NCI-H345 treated with DMSO at 0.1 percent for 48 hours (cell line): ENCODE measurements around the gene MRPS7.
"Not testable (repeated sequence)": the region's sequence is repeated elsewhere in the genome, so short reads cannot be mapped to it uniquely, and the experiment has no call there.

Source experiments
- DNase-seq: peaks from one replicate; lab custom pipeline; 2025; ENCODE audit not compliant: unreplicated experiment; lab: John Stamatoyannopoulos, UW

The MRPS7 gene

DNA sequence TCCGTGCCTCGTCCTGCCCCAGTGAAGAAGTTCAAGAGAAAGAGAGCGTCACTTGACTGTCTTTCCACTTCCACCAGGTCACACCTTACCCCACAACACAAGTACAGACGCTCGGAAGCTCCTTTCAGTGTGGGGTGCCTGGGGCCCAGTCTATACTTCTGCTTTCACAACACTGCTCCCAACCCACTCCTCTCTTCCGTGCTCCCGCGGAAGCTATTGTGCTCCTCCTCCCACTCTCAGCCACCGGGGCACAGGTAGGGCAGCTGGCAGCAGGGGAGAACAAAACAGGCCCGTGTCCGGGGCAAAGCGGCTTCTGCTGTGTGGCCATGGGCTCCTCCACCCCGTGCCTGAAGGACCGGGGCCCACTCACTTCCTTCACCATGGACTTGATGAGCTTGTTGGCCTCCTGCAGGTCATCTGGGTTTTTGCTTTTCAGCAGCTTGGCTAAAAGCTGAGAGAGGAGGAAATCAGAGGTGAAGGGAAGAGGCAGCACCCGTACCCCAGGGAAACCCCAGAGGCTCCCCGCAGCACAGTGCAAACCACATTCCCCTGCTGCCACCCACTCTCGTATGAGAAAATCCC lies 19.1 kb upstream of the MRPS7 start:
- no peak for DNase-seq

DNA sequence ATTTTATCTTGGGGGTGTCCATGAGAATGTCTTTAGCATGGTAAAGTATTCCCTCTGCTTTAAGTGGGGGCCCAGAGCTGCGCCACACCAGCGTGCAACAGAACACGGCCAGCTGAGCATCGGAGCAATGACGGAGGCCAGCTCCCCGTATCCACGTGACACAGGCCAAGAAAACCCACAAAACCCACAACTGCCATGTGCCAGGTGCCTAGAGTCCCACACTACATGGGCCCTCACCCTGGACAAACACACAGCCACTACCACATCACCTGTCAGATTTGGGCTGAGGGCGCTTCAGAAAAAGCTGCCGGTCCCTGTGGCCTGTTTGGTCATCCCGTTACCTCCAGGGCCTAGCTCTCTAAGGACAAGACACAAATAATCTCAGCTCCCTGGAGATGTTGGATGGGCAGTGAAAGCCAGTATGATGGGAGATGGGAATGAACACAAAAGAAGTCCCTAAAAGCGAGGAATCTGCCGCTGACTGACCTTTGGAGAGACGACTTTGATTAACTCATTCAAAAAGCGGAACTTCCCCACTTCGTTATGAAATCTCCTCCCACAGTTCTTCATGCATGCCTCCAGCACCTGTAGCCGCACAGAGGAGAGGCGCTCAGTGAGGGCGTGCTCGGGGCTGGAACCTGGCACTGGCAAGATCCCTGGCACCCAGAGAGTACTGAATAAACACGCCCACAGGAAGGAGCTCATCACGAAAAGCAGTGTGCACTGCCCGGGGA lies 17.4 kb upstream of the MRPS7 start:
- DNase-seq, result no peak

DNA sequence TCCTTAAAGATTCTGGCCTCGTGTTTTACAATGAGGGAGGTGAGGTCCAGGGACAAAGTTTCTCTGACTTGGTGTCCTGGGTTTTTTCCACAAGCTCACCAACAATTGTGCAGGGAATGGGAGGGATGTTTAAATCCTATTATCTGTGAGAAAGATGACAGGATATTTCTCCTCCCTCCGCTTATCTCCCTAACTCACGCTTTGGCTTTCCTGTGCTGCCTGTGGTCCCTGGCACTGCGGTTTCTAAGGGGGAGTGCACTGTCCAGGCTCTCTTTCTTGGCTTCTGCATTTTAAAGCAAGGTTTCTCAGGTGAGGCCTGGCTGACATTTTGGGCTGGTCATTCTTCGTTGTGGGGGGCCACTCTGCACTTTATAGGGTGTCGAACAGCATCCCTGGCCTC lies 16.7 kb upstream of the MRPS7 start:
- DNase-seq, result no peak

DNA sequence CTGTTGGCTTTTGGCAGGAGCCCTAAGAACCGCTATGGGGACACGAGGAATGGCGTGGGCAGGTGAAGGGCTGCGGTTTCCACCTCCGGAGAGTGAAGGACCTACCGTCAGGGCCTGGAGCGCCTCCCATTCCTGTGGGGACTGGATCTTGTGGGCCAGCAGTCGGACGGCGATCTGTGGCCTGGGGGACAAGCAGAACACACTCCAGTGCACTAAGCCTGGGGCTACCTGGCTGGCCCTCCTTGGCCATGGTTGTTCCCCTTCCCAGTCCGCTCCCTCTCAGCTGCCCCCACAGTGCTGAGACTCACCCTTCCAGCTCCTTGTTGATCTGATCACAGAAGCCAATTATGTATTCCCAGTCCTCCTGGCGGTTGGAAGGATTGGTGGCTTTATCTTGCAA lies 15.3 kb upstream of the MRPS7 start:
- DNase-seq, result no peak

DNA sequence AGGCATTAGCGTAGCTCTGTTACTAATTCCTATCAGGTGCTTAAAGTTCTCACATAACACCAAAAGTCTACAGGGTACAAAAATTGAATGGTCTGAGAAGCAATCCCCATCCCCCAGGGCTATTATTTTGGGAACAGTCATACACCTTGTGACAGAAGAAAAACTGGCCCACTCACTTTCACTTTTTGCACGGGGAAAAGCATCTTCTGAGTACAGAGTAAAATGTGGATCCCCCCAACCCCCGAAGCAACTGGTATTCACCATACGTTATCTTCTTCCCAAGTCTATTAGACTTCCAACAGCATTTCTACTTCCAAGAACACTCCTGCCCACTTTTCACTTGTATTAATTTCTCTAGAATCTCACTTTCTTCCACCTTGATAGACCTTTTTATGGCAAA lies 12.1 kb upstream of the MRPS7 start:
- DNase-seq, result no peak

DNA sequence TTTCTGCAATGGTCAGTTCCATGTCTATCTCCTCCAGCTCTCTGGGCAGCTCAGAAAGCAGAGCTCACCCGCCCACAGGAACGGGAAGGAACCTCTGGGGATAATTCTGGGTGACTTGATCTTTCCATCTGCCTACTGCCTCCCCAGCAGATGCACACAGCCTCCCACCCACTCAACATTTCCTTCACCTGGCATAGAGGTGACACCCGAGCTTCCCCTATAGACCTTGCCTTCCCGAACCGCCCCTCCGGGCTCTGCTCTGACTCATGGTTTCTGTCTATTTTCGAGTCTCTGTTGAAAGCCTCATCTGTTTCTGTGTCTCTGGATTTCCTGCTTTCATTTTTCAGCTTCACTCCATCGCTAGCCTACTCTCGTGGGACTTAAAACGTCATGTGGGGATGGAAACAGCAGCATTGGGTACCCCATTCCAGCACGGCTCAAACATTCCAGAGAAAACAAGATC lies 11.6 kb upstream of the MRPS7 start:
- DNase-seq, result no peak

DNA sequence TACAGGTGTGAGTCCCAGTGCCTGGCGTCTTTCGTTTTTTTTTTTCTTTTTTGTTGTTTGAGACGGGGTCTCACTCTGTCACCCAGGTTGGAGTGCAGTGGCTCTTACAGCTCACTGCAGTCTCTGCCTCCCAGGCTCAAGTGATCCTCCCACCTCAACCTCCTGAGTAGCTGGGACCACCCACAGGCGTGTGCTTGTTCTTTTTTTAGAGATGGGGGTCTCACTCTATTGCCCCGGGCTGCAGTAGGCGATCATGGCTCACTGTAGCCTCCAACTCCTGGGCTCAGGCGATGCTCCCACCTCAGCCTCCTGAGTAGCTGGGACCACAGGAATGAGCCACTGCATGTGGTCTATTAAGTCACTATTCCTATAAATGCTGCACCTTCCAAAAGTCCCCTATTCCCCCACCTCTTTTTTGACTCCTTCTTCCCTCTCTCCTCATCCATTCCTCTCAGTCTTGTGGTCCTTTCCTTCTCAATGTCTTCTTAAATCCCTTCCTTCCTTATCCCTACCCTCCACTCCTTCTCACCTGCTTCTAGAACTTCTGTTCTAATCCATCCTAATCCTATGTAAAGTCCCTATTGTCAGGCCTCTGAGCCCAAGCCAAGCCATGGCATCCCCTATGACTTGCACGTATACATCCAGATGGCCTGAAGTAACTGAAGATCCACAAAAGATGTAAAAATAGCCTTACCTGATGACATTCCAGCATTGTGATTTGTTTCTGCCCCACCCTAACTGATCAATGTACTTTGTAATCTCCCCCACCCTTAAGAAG lies 9.5 kb upstream of the MRPS7 start:
- DNase-seq, result no peak

DNA sequence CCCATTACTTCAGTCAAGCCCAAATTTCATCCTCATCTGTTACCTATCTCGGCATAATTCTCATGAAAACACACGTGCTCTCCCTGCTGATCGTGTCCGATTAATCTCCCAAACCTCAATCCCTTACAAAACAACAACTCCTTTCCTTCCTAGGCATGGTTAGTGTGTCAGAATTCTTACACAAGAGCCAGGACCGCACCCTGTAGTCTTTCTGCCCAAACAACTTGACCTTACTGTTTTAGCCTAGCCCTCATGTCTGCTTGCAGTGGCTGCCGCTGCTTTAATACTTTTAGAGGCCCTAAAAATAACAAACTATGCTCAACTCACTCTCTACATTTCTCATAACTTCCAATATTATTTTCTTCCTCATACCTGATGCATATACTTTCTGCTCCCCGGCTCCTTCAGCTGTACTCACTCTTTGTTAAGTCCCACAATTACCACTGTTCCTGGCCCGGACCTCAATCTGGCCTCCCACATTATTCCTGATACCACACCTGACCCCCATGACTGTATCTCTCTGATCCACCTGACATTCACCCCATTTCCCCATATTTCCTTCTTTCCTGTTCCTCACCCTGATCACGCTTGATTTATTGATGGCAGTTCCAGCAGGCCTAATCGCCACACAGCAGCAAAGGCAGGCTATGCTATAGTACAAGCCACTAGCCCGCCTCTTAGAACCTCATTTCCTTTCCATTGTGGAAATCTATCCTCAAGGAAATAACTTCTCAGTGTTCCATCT lies 5.6 kb upstream of the MRPS7 start:
- not testable (repeated sequence) for DNase-seq

DNA sequence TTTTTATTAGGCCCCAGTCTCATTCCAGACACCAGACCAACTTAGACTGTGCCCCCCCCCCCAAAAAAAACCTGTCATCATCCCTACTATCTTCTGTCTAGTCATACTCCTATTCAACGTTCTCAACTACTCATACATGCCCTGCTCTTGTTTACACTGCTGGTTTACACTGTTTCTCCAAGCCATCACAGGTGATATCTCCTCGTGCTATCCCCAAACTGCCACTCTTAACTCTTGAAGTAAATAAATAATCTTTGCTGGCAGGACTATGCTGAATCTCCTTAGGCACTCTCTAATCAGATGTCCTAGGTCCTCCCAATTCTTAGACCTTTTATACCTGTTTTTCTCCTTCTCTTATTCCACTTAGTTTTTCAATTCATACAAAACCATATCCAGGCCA lies 4.5 kb upstream of the MRPS7 start:
- not testable (repeated sequence) for DNase-seq

DNA sequence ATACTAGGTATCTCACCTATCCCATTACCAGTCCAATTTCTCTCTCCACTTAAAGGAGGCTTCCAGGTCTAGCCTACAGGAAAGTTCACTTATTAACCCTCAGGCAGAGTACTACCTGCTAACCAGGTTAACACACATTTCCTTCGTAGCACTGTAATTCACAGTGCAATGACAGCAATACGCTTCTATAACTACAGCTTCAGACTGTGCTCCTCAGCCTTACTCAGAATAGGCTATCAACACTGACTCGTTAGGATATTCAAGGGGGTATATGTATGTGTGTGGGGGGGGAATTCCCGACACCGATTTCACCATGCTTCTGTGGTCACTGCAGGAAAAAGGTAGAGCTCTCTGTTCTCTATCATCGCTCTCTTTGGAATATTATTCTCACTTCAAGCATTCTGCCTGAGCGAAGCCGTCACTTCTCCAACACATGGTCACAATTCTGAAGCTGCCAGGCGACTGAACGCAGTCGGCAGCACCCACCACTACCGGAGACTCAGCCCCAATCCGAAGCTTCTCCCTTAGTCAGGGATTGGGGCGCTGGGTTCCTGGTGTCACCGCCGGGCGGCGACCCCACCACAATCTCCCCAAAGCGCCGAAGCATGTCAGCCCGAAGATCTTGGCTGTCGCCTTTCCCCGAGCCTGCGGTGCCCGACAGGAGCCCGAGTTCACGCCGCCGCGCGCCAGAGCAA lies 891 bp upstream of the MRPS7 start:
- no peak for DNase-seq

DNA sequence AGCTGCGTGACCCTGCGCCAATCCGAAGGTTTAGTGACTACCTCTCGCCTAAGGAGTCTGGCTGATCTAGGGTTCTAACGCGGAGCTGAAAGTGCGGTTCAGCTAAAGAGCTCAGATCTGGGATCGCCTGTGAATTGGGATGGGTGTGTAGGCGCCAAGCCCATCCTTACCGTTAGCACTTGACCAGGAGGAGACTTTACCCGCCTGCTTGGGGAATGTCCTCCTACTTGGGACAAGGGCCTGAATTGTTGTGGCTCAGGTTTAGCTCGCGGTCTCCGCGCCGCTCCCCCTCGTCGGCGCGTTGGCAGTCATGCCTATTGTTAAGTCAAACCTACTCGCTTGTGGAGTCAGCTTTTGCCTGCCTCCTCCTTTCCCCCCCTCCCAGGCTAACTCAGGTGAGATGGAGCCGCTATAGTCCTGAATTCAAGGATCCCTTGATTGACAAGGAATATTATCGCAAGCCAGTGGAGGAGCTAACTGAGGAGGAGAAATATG lies 480 bp downstream of the MRPS7 start:
- no peak for DNase-seq

DNA sequence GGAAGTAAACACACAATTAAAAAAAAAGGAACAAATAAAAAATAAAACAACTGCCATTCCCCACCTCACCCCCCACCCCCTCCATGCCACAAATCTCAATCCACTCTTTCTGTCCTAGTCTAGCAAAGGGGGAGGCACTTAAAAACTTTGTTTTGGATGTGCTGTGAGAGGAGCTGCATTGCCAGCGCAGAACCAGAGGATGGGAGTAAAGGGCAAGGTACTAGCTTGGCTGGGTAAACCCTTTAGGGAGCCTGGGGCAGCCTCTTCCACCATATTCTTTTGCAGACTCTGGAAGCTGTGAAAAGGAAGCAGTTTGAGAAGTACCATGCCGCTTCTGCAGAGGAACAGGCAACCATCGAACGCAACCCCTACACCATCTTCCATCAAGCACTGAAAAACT lies 1.4 kb downstream of the MRPS7 start:
- DNase-seq, result no peak

DNA sequence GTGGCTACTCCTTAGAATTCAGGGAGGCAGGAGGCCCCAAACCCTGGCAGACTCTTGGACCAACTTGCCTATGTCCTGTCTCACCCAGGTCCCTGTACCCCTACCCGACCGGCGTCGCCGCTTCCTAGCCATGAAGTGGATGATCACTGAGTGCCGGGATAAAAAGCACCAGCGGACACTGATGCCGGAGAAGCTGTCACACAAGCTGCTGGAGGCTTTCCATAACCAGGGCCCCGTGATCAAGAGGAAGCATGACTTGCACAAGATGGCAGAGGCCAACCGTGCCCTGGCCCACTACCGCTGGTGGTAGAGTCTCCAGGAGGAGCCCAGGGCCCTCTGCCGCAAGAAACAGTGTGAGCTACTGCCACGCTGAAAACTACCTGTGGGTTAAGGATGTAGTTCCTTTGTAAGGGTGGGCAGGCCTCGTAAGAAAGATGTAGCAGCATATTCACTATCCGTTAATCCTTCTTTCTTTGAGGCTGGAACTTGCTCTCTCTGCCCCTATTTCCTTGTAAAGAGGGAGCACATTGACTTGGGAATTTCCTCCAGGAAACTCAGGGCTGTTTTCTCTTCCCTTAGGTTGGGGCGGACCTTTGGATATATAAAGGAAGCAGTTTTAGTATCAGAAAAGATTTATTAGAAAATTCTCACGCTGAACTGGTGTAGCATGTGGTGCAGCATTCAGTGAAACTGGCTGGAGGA lies 4.1 kb downstream of the MRPS7 start:
- DNase-seq, result no peak

DNA sequence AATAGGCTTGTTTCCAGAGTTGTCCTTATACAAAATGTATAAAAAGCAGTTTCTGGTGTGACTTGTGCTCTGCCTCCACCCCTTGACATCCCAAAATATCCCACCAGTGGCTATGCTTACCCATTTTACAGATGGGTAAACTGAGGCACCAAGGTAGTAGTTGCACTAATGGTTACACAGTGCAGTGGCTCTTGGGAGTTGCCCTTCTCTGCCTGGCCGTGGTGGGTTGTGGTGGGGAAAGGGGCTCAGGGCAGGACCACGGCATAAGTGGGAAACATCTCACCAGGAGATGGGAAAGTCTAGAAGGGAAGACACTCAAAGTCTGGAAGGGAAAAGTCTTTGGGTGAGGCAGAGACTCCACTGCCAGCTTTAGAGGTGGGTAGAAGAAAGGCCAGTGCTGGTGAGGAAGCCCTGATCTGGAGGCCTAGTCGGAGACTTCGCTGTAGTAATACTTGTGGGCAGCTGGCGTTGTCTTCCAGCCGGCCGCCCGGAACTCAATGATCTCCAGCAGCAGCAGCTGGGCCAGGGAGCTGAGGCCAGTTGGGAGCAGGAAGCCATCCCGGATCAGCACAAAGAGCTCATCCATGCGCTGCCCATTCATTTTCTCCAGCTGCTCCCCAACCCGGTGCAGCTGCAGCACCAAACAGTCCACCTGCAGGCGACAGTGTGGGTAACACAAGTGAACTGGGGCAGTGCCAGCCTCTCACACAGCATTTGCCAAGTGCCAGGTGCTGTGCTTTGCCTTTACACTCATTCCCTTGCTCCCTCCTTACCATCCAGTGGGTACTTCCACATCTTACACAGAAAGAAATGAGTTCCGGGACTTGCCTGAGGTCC lies 4.9 kb downstream of the MRPS7 start:
- no peak for DNase-seq

DNA sequence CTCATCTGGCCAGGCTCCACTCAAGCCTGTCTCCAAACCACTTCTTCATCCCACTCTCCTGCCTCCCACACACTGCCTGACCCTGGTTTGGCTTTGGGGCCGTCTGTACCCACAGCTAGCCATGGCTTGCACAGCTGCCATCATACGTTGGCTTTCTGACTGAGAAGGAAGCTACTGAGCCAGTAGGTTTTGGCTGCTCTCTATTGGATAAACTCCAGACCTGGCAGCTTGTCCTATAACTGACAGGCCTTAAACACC lies 5.4 kb downstream of the MRPS7 start:
- no peak for DNase-seq

DNA sequence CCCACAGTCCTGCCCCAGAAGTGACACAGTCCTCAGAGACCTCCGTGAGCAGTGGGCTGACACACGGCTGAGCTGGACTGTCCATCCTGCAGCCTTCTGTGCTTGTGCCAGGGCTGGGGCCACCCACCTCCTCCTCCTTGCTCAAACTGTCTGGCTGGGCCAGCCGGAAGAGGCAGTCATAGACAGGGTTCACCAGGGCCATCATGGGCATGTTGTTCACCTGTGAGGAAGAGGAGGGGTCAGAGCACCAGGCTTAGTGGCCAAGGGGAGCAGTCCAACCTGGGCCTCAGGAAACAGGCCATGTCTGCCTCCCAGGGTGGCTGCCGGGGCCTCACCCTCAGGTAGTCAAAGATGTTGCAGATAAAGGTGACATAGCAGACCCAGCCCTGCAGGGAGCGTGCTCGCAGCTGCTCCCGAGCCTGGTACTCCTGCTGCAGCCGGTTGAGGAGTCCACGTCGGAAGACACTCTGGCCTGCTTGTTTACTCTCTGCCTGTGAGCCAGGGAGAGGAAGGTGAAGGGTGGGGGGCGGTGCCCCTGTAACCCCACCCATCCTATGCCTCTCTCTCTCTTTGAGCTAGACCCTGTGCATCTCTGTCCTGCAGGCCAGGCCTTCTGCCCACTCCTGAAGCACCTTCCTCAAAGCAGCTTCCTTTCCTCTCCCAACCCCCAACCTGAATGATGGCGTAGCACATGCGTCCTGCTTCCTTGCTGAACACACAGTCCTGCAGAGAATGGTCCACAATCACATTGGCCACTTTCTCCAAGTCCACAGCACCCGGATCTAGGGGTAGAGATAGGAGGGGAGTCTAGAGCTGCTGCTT lies 5.9 kb downstream of the MRPS7 start:
- DNase-seq, result no peak

DNA sequence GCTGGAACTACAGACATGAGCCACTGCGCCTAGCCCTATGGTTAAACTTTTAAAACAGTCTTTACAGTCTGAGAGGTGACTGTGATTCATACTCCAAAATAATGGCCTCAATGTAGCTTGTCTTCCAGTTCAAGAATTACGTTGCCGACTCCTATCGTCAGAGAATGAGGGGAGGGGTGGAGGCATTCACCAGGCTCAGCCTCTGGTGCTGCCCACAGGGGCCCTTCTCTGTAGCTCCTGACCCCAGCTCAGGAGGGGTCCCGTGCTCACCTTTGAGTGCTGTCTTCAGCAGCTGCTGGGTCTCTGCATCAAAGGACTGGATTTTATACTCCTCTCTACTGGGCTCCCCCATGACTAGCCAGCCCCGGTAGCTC lies 8.2 kb downstream of the MRPS7 start:
- DNase-seq, result peak; percentile 65

DNA sequence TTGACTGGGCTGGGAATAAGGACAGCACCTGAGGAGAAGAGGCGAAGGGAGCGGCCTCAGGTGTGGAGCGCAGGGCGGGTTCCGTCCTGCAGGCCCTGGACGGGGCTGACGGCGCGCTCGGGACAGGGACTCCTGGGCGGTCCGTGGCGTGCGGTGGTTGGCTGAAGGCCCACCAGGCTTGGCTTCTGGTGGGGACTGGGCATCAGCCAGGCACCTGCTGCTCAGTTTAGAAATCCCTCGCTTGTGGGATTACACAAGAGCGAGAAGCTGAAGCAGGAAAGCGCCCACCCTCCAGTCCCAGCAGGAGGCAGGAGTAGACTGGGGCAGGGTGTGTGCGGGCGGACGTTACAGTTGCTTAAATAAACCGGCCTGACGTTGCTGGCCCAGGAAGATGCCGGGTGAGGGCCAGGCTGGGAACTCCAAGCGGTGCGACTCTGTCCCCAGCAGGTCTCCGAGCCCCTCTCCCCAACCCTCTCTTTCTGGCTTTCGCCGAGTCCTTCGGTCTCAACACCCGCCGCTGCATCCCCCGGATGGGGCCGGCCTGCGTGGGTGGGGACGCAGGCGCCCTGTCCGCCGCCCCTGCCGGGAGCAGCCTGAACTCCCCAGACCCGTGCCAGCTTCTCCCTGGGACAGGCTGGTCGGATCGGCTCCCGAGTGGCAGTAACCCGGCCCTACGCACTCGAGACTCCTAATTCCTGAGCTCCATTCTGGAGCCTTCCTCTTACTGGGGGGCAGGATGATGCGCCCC lies 8.7 kb downstream of the MRPS7 start:
- DNase-seq, result peak; percentile 71
